ENCODE data around the gene ENTHD1. TPM values are rescaled to one million over a fixed set of nuclear protein-coding genes. Genes with fewer than 3 reads are reported as not detected.

The ENTHD1 gene
- total RNA-seq, 1 experiment from 2014 or later, result not detected

GRCh38 chr22:39818094-39818493, 75.5 kb downstream of the ENTHD1 start:
- H3K9ac ChIP-seq (ENCODE audit: extremely low read depth, insufficient read length, low read length), result no peak overlapping the region
- H3K14ac ChIP-seq (ENCODE audit: insufficient read depth, low read length), result no peak overlapping the region
- DNase-seq, result no peak
- no peaks in the 10 kb centered on the region for H3K9me3 ChIP-seq (ENCODE audit: control insufficient read depth, low read depth, low read length)
- H3K79me1 ChIP-seq (ENCODE audit: insufficient read depth, low read depth, low read length, poor library complexity, severe bottlenecking), result no peaks in the 10 kb centered on the region
- H3K23ac ChIP-seq (ENCODE audit: insufficient read length, low read depth, low read length), result no peak overlapping the region
- H3T11ph ChIP-seq (ENCODE audit: low read length), result no peak overlapping the region
- H3K27me3 ChIP-seq (ENCODE audit: insufficient read depth, low read length), result no peaks in the 10 kb centered on the region
- H2BK5ac ChIP-seq (ENCODE audit: insufficient read length, low read length), result no peak overlapping the region
- WGBS (ENCODE audit: extremely low coverage, insufficient read length, low lambda C conversion rate), result no CpG with 5 or more reads among the region's 5 CpGs
- no peak overlapping the region for H3K4me2 ChIP-seq (ENCODE audit: insufficient read depth, insufficient read length, low read length)
- H3K4ac ChIP-seq (ENCODE audit: low read depth, low read length), result no peak overlapping the region
- H3K4me1 Mint-ChIP-seq, result no peaks in the 10 kb centered on the region
- no peaks in the 10 kb centered on the region for H3K9me3 Mint-ChIP-seq
- H3K27ac Mint-ChIP-seq, result no peak overlapping the region
- H4K91ac ChIP-seq (ENCODE audit: insufficient read length, low read depth, low read length), result no peak overlapping the region
- H3K56ac ChIP-seq (ENCODE audit: insufficient read length, low read depth, low read length), result no peak overlapping the region
- no peaks in the 10 kb centered on the region for H4K20me1 ChIP-seq (ENCODE audit: control insufficient read depth, insufficient read depth, insufficient read length)
- H3K4me3 Mint-ChIP-seq, result no peak overlapping the region
- TF ChIP-seq CTCF (conservative IDR thresholded peaks at IDR 0.05), result no peak
- H2BK12ac ChIP-seq (ENCODE audit: insufficient read length, low read depth, low read length), result no peak overlapping the region
- H2AFZ ChIP-seq (ENCODE audit: low read length), result no peak overlapping the region
- H2BK20ac ChIP-seq (ENCODE audit: low read depth, low read length, poor library complexity, severe bottlenecking), result no peak overlapping the region
- no peaks in the 10 kb centered on the region for H3K79me2 ChIP-seq (ENCODE audit: insufficient read depth, low read length)
- no peak overlapping the region for H3K18ac ChIP-seq (ENCODE audit: insufficient read length, low read depth, low read length)
- no peak overlapping the region for H4K8ac ChIP-seq (replicated peaks; ENCODE audit: insufficient read length, low read depth, low read length)
- no peaks in the 10 kb centered on the region for H3K4me1 ChIP-seq (ENCODE audit: insufficient read depth, low read length)
- no peak overlapping the region for H2BK15ac ChIP-seq (ENCODE audit: low read depth, low read length)
- no peaks in the 10 kb centered on the region for H3K36me3 Mint-ChIP-seq (ENCODE audit: insufficient read depth in 1 of 3, low read depth in 3 of 3)
- no peak overlapping the region for H4K5ac ChIP-seq (ENCODE audit: insufficient read length, low read depth, low read length)
- no peak overlapping the region for H2BK120ac ChIP-seq (ENCODE audit: low read depth, low read length, poor library complexity, severe bottlenecking)
- H2AK5ac ChIP-seq (ENCODE audit: insufficient read length, low read length), result no peak overlapping the region
- no peaks in the 10 kb centered on the region for H3K23me2 ChIP-seq (ENCODE audit: insufficient read length, low read depth, low read length, poor library complexity, severe bottlenecking)
- peaks cover 3% of the 10 kb centered on the region for H3K27me3 Mint-ChIP-seq (ENCODE audit: low read depth)
- no peak overlapping the region for H3K27ac ChIP-seq (ENCODE audit: insufficient read length, low read depth, low read length)
